MCF 10A (cell line): ENCODE measurements around the gene EXOC7. TPM values are rescaled to one million over a fixed set of nuclear protein-coding genes. Genes with fewer than 3 reads are reported as not detected.
"Not testable (repeated sequence)": the region's sequence is repeated elsewhere in the genome, so short reads cannot be mapped to it uniquely, and the experiment has no call there.

Experiments used
- BruUV-seq: library from RNA; stranded (reverse); fragments of 400-500 nt; replicated peaks from 2 replicates; lab custom pipeline; 2021; lab: Mats Ljungman, UMichigan
- CTCF ChIA-PET: fragments of 300-600 bp; sonication (Branson Sonifier 250); formaldehyde crosslinking; extraction: SDS; loops from one replicate; lab custom pipeline; 2021; ENCODE audit warnings: antibody characterized with exemption, inconsistent platforms; lab: Yijun Ruan, JAX
- POLR2A ChIA-PET: fragments of 300-600, 350-650 bp; sonication (Branson Sonifier 250); formaldehyde crosslinking; extraction: SDS; loops from one replicate; lab custom pipeline; 2020; ENCODE audit warnings: antibody characterized with exemption, inconsistent platforms; lab: Yijun Ruan, JAX
- DNase-seq: peaks from one replicate; pipeline ENCODE4 v3.0.0-alpha.2; 2018; ENCODE audit not compliant: unreplicated experiment
- H3K27ac Mint-ChIP-seq: one replicate; pipeline ENCODE4 v1.8.0; 2022; ENCODE audit warnings: mild to moderate bottlenecking, low read depth, mixed read lengths; ENCODE audit not compliant: unreplicated experiment
- H3K27me3 Mint-ChIP-seq: one replicate; pipeline ENCODE4 v1.8.0; 2022; ENCODE audit warnings: mixed read lengths; ENCODE audit not compliant: insufficient read depth, unreplicated experiment
- H3K36me3 Mint-ChIP-seq: one replicate; pipeline ENCODE4 v1.8.0; 2022; ENCODE audit warnings: mild to moderate bottlenecking, moderate library complexity, mixed read lengths; ENCODE audit not compliant: insufficient read depth, unreplicated experiment
- H3K4me1 Mint-ChIP-seq: one replicate; pipeline ENCODE4 v1.8.0; 2022; ENCODE audit warnings: mixed read lengths; ENCODE audit not compliant: insufficient read depth, unreplicated experiment
- H3K4me3 Mint-ChIP-seq: one replicate; pipeline ENCODE4 v1.8.0; 2022; ENCODE audit warnings: mild to moderate bottlenecking, moderate library complexity, mixed read lengths; ENCODE audit not compliant: unreplicated experiment
- H3K9me3 Mint-ChIP-seq: one replicate; pipeline ENCODE4 v1.8.0; 2022; ENCODE audit warnings: mixed read lengths; ENCODE audit not compliant: unreplicated experiment
- intact Hi-C: fragments of 100-400 bp; cut with micrococcal nuclease; formaldehyde crosslinking; loops from 2 replicates; pipeline ENCODE4 v1.14.1; 2022
- total RNA-seq: library from RNA; stranded (reverse); gene quantifications from 2 replicates; pipeline ENCODE4 v1.2.3, GENCODE V29; 2022
- TF ChIP-seq, protein P1 (sequence below): fragments of 200-600 bp; IDR thresholded peaks from one replicate; pipeline ENCODE4 v1.8.0; 2022; ENCODE audit warnings: antibody characterized with exemption, mild to moderate bottlenecking; ENCODE audit not compliant: unreplicated experiment

Gene EXOC7
- total RNA-seq, 1 experiment from 2014 or later, result 80.8 TPM

GRCh38 chr17:76048711-76049110, 54.9 kb downstream of the EXOC7 start:
- TF ChIP-seq, protein P1, sequence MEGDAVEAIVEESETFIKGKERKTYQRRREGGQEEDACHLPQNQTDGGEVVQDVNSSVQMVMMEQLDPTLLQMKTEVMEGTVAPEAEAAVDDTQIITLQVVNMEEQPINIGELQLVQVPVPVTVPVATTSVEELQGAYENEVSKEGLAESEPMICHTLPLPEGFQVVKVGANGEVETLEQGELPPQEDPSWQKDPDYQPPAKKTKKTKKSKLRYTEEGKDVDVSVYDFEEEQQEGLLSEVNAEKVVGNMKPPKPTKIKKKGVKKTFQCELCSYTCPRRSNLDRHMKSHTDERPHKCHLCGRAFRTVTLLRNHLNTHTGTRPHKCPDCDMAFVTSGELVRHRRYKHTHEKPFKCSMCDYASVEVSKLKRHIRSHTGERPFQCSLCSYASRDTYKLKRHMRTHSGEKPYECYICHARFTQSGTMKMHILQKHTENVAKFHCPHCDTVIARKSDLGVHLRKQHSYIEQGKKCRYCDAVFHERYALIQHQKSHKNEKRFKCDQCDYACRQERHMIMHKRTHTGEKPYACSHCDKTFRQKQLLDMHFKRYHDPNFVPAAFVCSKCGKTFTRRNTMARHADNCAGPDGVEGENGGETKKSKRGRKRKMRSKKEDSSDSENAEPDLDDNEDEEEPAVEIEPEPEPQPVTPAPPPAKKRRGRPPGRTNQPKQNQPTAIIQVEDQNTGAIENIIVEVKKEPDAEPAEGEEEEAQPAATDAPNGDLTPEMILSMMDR, result no peak
- Mint-ChIP-seq H3K27ac (peak overlapping the region; percentile 27), H3K27me3 (no peaks in the 10 kb centered on the region), H3K4me3 (no peak overlapping the region), H3K9me3 (no peaks in the 10 kb centered on the region), H3K36me3 (peaks cover 89% of the 10 kb centered on the region), H3K4me1 (peaks cover 6% of the 10 kb centered on the region)
- DNase-seq, result no peak
- POLR2A ChIA-PET, result interaction anchor here (1.1 kb wide), 1 partner anchor 9 kb away, joined by 4 read pairs; no protein-coding TSS in a partner anchor
- CTCF ChIA-PET, result interaction anchor here (0.5 kb wide), 1 partner anchor 49 kb away, joined by 3 read pairs; no protein-coding TSS in a partner anchor
- BruUV-seq, result no TSS peak
- intact Hi-C loops, result no loop called here

DNA sequence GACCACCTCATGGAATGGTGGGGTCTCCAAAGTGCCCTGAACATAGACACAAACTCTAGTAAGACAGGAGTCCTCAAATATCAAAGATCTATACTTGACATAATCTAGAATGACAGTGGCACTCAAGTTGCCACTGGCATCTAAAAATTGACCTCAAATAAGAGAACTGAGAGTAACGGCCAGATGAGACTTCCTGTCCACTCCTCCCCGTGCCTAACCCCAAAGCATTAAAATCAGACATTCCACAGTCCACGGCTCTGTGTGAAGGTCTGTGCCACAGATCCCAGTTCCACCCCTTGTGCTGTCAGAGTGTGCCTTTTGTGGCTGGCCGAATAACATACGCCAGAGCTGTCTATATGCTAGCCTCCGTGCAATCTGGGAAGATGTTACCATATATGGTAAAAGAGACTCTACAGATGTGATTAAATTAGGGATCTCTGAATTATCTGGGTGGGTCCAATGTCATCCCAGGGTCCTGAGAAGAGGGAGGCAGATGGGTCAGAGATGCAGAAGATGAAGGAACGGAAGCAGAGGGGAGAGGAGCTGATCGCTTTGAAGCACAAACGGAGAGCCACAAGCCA, 55.5 kb downstream of the EXOC7 start:
- intact Hi-C loops, result no loop called here
- H3K27me3 Mint-ChIP-seq, result no peaks in the 10 kb centered on the region
- H3K4me1 Mint-ChIP-seq, result no peaks in the 10 kb centered on the region
- H3K9me3 Mint-ChIP-seq, result no peaks in the 10 kb centered on the region
- no peak overlapping the region for H3K27ac Mint-ChIP-seq
- ChIA-PET CTCF (interaction anchor here (1.1 kb wide), 1 partner anchor 15 kb away, joined by 5 read pairs; no protein-coding TSS in a partner anchor), POLR2A (no interaction called here)
- TF ChIP-seq, protein P1, result no peak
- no peak for DNase-seq
- no TSS peak for BruUV-seq
- H3K4me3 Mint-ChIP-seq, result no peak overlapping the region
- H3K36me3 Mint-ChIP-seq, result peaks cover 89% of the 10 kb centered on the region

DNA sequence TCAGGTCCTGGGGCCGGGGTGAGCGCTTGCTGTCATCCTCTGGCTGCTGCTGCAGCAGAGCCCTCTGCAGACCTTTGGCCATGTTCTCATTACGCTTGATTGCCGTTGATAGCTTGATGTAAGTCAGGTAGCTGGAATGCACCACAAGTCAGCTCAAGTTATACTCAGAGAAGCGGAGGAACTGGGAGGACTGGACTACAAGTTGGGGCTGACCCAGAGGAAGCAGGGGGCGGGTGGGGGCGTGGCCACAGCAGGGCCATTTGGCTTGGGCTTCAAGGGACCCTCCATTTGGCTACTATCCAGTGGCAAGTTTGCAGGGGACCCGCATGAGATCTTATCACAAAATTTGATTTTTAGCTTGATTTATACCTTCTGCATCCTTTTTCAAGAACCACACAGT, 57.5 kb downstream of the EXOC7 start:
- Mint-ChIP-seq H3K36me3 (peaks cover 93% of the 10 kb centered on the region), H3K27ac (no peak overlapping the region), H3K9me3 (no peaks in the 10 kb centered on the region), H3K4me1 (no peaks in the 10 kb centered on the region), H3K4me3 (no peak overlapping the region), H3K27me3 (no peaks in the 10 kb centered on the region)
- intact Hi-C loops, result no loop called here
- ChIA-PET POLR2A (interaction anchor here (0.5 to 0.9 kb wide), 3 partner anchors 11 to 67 kb away, joined by 3 read pairs; partner anchors contain the start of genes ACOX1 and TEN1), CTCF (interaction anchor here (0.7 to 1.8 kb wide), 2 partner anchors 10 to 40 kb away, joined by 3 to 4 read pairs; no protein-coding TSS in a partner anchor)
- TF ChIP-seq, protein P1, result no peak
- DNase-seq, result no peak
- BruUV-seq, result no TSS peak

- H3K9me3 Mint-ChIP-seq, H3K27ac Mint-ChIP-seq, H3K4me1 Mint-ChIP-seq, POLR2A ChIA-PET, CTCF ChIA-PET, intact Hi-C loops, BruUV-seq, H3K27me3 Mint-ChIP-seq, DNase-seq, H3K4me3 Mint-ChIP-seq: not testable (repeated sequence)
- H3K36me3 Mint-ChIP-seq, result peaks cover 88% of the 10 kb centered on the region
These were observed 59.0 kb downstream of the EXOC7 start for GRCh38 chr17:76044475-76045007.

DNA sequence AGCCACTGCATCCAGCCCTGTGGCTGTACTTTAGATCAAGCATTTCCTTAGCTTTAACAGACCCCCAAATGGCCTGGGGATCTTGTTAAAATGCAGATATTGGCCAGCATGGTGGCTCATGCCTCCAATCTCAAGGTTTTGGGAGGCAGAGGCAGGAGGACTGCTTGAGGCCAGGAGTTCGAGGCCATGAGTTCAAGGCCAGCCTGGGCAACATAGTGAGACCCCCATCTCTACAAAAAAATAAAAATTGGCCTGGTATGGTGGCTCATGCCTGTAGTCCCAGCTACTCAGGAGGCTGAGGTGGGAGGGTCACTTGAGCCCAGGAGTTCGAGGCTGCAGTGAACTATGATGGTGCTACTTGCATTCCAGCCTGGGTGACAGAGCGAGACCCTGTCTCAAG, 60.7 kb downstream of the EXOC7 start:
- DNase-seq, H3K27me3 Mint-ChIP-seq, H3K4me1 Mint-ChIP-seq, POLR2A ChIA-PET, H3K27ac Mint-ChIP-seq, intact Hi-C loops, H3K9me3 Mint-ChIP-seq, H3K4me3 Mint-ChIP-seq, BruUV-seq: not testable (repeated sequence)
- peaks cover 88% of the 10 kb centered on the region for H3K36me3 Mint-ChIP-seq
- CTCF ChIA-PET, result interaction anchor here (0.9 to 3.8 kb wide), 2 partner anchors 15 to 29 kb away, joined by 6 to 11 read pairs; no protein-coding TSS in a partner anchor
